B cell (primary cell): ENCODE data around the gene C6orf47.

Source experiments
- EZH2 ChIP-seq: IDR thresholded peaks from 2 replicates; pipeline ENCODE4 v1.6.1; 2012; ENCODE audit warnings: borderline replicate concordance, low read depth, mild to moderate bottlenecking, moderate library complexity, low read length; ENCODE audit not compliant: insufficient read depth, poor library complexity, severe bottlenecking
- TF ChIP-seq, protein P1 (sequence below): fragments of 200-600 bp; IDR thresholded peaks from one replicate; pipeline ENCODE4 v1.8.0; 2022; ENCODE audit warnings: antibody characterized with exemption, mild to moderate bottlenecking

DNA sequence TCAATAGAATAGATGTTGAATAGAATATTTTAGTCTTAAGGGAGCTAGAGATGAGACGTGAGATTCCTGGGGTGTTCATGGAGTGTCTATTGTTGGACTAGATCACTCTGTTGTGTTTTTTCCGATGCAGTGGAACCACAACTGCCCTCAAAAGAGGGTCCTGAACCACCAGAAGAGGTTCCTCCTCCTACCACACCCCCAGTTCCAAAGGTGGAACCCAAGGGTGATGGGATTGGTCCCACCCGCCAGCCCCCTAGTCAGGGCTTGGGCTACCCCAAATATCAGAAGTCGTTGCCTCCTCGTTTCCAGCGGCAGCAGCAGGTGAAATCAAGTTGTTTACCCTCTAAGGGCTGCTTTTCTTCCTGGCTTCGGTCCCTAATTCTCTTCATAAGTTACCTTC is 31.6 kb downstream of the C6orf47 start:
- TF ChIP-seq, protein P1, sequence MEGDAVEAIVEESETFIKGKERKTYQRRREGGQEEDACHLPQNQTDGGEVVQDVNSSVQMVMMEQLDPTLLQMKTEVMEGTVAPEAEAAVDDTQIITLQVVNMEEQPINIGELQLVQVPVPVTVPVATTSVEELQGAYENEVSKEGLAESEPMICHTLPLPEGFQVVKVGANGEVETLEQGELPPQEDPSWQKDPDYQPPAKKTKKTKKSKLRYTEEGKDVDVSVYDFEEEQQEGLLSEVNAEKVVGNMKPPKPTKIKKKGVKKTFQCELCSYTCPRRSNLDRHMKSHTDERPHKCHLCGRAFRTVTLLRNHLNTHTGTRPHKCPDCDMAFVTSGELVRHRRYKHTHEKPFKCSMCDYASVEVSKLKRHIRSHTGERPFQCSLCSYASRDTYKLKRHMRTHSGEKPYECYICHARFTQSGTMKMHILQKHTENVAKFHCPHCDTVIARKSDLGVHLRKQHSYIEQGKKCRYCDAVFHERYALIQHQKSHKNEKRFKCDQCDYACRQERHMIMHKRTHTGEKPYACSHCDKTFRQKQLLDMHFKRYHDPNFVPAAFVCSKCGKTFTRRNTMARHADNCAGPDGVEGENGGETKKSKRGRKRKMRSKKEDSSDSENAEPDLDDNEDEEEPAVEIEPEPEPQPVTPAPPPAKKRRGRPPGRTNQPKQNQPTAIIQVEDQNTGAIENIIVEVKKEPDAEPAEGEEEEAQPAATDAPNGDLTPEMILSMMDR: no peak
- TF ChIP-seq EZH2: no peak
